ENCODE measurements around the gene SETD2. TPM values are rescaled to one million over a fixed set of nuclear protein-coding genes. Genes with fewer than 3 reads are reported as not detected.
"Not testable (repeated sequence)": the region's sequence is repeated elsewhere in the genome, so short reads cannot be mapped to it uniquely, and the experiment has no call there.

SETD2 gene
- total and polyA plus RNA-seq, 5 donors: 10.3 to 35.6 (median 32.0) TPM

DNA sequence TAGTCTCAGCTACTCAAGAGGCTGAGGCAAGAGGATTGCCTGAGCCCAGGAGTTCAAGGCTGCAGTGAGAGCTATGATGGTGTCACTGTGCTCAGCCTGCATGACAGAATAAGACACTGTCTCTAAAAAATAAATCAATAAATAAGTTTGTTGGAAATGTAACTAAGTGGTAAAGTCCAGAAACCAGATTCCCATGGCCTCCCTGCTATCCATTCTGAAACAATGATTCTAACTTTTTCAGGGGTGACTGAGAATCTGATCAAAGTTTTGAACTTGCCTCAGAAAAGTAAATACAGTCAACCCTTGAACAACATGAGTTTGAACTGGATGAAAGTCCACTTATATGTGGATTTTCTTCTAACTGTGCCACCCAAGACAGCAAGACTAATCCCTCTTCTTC lies 98.2 kb downstream of the SETD2 start:
- H3K4me1 ChIP-seq (ENCODE audit: control insufficient read depth, insufficient read depth, low read length): no peaks in the 10 kb centered on the region
- no peak overlapping the region for H3K4me3 ChIP-seq (ENCODE audit: low read length)
- no peaks in the 10 kb centered on the region for H3K27me3 ChIP-seq (ENCODE audit: control insufficient read depth, insufficient read depth)
- no peak for ATAC-seq
- H3K27ac ChIP-seq (ENCODE audit: low read length): no peak overlapping the region
- DNase-seq: no peak
- H3K9me3 ChIP-seq (ENCODE audit: control insufficient read depth, low read length): no peaks in the 10 kb centered on the region
- intact Hi-C loops (cut with DNase I): no loop called here

- intact Hi-C loops (cut with DNase I): no loop called here
- H3K9me3 ChIP-seq (ENCODE audit: control insufficient read depth, low read length): no peaks in the 10 kb centered on the region
- no peaks in the 10 kb centered on the region for H3K27me3 ChIP-seq (ENCODE audit: control insufficient read depth, insufficient read depth)
- no peaks in the 10 kb centered on the region for H3K4me1 ChIP-seq (ENCODE audit: control insufficient read depth, insufficient read depth, low read length)
- H3K4me3 ChIP-seq (ENCODE audit: low read length): no peak overlapping the region
- H3K27ac ChIP-seq (ENCODE audit: low read length): no peak overlapping the region
- ATAC-seq (no peak), DNase-seq (no peak)
- 92% methylated on average over 1 of the region's 1 CpG for WGBS
These were observed 98.9 kb downstream of the SETD2 start for GRCh38 chr3:47065058-47065457.

DNA sequence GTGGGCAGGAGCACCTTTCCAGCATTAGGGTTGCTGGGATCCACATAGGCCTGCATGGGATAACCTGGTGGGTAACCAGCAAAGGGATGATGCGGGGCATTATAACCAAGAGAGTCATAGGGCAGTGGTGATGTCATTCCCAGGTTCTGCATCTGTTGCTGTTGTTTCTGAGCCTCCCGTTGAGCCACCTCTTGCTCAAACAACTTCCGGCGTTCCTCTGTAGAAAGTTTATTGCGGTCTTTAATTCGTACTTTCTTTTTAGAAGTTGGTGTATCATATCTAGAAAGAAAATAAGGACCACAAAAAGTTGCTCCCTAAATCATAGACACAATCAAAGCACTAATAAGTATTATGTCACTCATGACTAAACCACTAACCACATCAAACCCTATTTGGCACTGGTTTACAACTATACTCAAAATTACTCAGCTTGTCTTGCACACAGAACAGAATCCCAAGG lies 106.7 kb downstream of the SETD2 start:
- intact Hi-C loops (cut with DNase I): no loop called here
- H3K27me3 ChIP-seq (ENCODE audit: control insufficient read depth, insufficient read depth): no peaks in the 10 kb centered on the region
- H3K27ac ChIP-seq (ENCODE audit: low read length): no peak overlapping the region
- no peaks in the 10 kb centered on the region for H3K4me1 ChIP-seq (ENCODE audit: control insufficient read depth, insufficient read depth, low read length)
- no peak for DNase-seq
- WGBS: 89% methylated on average over 6 of the region's 6 CpGs
- no peak for ATAC-seq
- H3K9me3 ChIP-seq (ENCODE audit: control insufficient read depth, low read length): no peaks in the 10 kb centered on the region
- H3K4me3 ChIP-seq (ENCODE audit: low read length): no peak overlapping the region

DNA sequence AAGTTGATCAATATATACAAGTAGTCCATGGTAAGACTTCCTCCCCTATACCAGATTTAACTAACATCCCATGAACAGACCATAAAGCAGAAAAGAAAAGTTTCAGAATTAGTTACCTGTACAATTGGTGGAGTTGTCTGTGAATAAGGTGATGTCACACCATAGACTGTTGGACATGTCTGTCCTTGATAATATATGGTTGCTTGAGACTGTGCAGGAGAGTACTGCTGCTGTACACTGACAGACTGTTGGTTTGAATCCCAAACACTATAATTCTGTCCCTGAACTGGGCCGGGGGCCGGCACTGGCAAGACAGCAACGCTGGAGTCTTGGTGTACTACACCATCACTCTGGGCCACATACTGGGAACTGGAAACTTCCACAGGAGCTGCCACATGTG lies 107.2 kb downstream of the SETD2 start:
- WGBS: 96% methylated on average over 3 of the region's 3 CpGs
- no peak for ATAC-seq
- Histone ChIP-seq H3K27ac (ENCODE audit: low read length) (no peak overlapping the region), H3K27me3 (ENCODE audit: control insufficient read depth, insufficient read depth) (no peaks in the 10 kb centered on the region), H3K9me3 (ENCODE audit: control insufficient read depth, low read length) (no peaks in the 10 kb centered on the region), H3K4me1 (ENCODE audit: control insufficient read depth, insufficient read depth, low read length) (no peaks in the 10 kb centered on the region), H3K4me3 (ENCODE audit: low read length) (no peak overlapping the region)
- no peak for DNase-seq
- intact Hi-C loops (cut with DNase I): no loop called here

GRCh38 chr3:47054412-47054811 lies 109.5 kb downstream of the SETD2 start:
- DNase-seq (no peak), ATAC-seq (no peak)
- H3K9me3 ChIP-seq (ENCODE audit: control insufficient read depth, low read length): no peaks in the 10 kb centered on the region
- no peak overlapping the region for H3K27ac ChIP-seq (ENCODE audit: low read length)
- H3K27me3 ChIP-seq (ENCODE audit: control insufficient read depth, insufficient read depth): no peaks in the 10 kb centered on the region
- no peak overlapping the region for H3K4me3 ChIP-seq (ENCODE audit: low read length)
- H3K4me1 ChIP-seq (ENCODE audit: control insufficient read depth, insufficient read depth, low read length): no peaks in the 10 kb centered on the region
- intact Hi-C loops (cut with DNase I): no loop called here

DNA sequence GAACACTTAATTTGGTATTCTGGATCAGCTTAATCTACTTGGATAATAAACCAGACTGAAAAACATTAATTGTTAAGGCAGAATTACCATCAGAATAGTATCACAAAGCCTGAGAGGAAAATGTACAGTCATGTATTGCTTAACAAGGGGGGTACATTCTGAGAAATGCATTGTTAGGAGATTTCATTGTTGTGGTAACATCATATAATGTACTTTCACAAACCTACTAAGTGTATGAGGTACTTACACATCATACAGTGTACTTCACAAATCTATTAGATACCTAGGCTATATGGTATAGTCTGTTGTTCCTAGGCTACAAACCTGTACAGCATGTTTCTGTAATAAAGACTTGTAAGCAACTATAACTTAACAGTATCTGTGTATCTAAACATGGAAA lies 116.2 kb downstream of the SETD2 start:
- ATAC-seq: no peak
- intact Hi-C loops (cut with DNase I): no loop called here

DNA sequence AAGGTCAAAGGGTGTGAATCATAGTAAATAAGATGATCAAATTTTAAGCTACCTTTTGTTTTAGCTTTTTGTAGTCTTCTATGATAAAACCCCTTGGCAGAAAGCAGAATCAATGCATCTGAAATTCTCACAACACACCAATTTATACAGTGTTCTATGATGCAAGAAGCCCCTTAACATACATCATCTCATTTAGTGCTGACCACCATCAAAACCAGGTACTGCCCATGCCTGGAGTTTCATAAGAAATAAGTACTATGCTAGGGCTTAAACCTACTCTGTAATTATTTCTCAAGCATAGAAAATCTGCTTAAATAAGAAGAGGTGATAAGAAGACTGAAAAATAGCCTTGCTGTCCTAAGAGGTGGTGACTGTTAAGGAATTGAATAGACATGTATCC lies 116.8 kb downstream of the SETD2 start:
- no peaks in the 10 kb centered on the region for H3K4me1 ChIP-seq (ENCODE audit: control insufficient read depth, insufficient read depth, low read length)
- no peak for ATAC-seq
- no peak overlapping the region for H3K27ac ChIP-seq (ENCODE audit: low read length)
- no peak for DNase-seq
- no peaks in the 10 kb centered on the region for H3K9me3 ChIP-seq (ENCODE audit: control insufficient read depth, low read length)
- no peak overlapping the region for H3K4me3 ChIP-seq (ENCODE audit: low read length)
- intact Hi-C loops (cut with DNase I): no loop called here
- no peaks in the 10 kb centered on the region for H3K27me3 ChIP-seq (ENCODE audit: control insufficient read depth, insufficient read depth)

More for the DNA sequence above, 116.2 kb downstream of the SETD2 start:
- Histone ChIP-seq H3K4me1 (ENCODE audit: control insufficient read depth, insufficient read depth, low read length) (no peaks in the 10 kb centered on the region), H3K27me3 (ENCODE audit: control insufficient read depth, insufficient read depth) (no peaks in the 10 kb centered on the region), H3K4me3 (ENCODE audit: low read length) (no peak overlapping the region), H3K9me3 (ENCODE audit: control insufficient read depth, low read length) (no peaks in the 10 kb centered on the region), H3K27ac (ENCODE audit: low read length) (no peak overlapping the region)
- no peak for DNase-seq

DNA sequence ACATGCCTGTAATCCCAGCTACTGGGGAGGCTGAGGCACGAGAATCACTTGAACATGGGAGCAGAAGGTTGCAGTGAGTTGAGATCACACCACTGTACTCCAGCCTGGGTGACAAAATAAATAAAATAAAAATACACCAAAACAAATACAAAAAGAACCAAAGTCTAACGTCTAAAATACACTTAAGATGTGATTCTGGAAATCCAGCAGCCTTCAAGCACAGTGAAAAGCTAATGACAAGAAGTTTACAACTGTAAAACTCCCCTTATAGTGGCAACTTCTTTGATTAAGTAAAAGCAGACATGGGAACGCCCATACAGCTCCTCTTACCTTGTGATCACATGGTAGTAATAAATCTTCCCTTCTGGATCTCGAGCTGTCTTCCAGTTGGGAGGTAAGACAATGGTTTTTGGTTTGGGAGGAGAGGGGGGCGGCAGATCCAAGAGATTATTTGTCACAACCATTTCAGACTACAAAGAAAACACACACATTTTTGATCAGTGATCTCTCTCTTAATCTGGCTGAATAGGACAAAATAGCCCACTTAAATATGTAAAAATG lies 121.6 kb downstream of the SETD2 start:
- no peak for ATAC-seq
- DNase-seq: no peak
- 84% methylated on average over 5 of the region's 5 CpGs for WGBS
- no peaks in the 10 kb centered on the region for H3K9me3 ChIP-seq (ENCODE audit: control insufficient read depth, low read length)
- H3K27me3 ChIP-seq (ENCODE audit: control insufficient read depth, insufficient read depth): no peaks in the 10 kb centered on the region
- H3K4me3 ChIP-seq (ENCODE audit: low read length): no peak overlapping the region
- no peak overlapping the region for H3K27ac ChIP-seq (ENCODE audit: low read length)
- no peaks in the 10 kb centered on the region for H3K4me1 ChIP-seq (ENCODE audit: control insufficient read depth, insufficient read depth, low read length)
- intact Hi-C loops (cut with DNase I): no loop called here

- DNase-seq (no peak), ATAC-seq (no peak)
- intact Hi-C loops (cut with DNase I): no loop called here
- Histone ChIP-seq H3K27me3 (ENCODE audit: control insufficient read depth, insufficient read depth) (no peaks in the 10 kb centered on the region), H3K4me3 (ENCODE audit: low read length) (no peak overlapping the region), H3K9me3 (ENCODE audit: control insufficient read depth, low read length) (no peaks in the 10 kb centered on the region), H3K27ac (ENCODE audit: low read length) (no peak overlapping the region), H3K4me1 (ENCODE audit: control insufficient read depth, insufficient read depth, low read length) (no peaks in the 10 kb centered on the region)
- 97% methylated on average over 3 of the region's 3 CpGs for WGBS
These were observed 122.8 kb downstream of the SETD2 start for GRCh38 chr3:47041114-47041513.

DNA sequence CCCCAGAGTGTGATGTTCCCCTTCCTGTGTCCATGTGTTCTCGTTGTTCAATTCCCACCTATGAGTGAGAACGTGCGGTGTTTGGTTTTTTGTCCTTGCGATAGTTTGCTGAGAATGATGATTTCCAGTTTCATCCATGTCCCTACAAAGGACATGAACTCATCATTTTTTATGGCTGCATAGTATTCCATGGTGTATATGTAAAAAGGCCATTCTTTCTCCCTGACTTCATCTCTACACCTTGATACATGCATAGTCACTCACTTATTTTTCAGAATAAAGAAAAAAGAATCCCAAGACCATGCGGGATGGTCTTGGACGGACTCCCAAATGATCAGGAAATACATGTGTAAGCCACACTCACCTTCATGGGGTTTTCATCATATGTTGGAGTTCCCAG lies 126.6 kb downstream of the SETD2 start:
- DNase-seq; H3K27me3 ChIP-seq (ENCODE audit: control insufficient read depth, insufficient read depth); H3K27ac ChIP-seq (ENCODE audit: low read length); H3K9me3 ChIP-seq (ENCODE audit: control insufficient read depth, low read length); intact Hi-C loops (cut with DNase I); H3K4me1 ChIP-seq (ENCODE audit: control insufficient read depth, insufficient read depth, low read length); ATAC-seq; H3K4me3 ChIP-seq (ENCODE audit: low read length): not testable (repeated sequence)
- WGBS: 79% methylated on average over 5 of the region's 6 CpGs

- WGBS: 62% methylated on average over 3 of the region's 3 CpGs
- DNase-seq (no peak), ATAC-seq (no peak)
- Histone ChIP-seq H3K4me1 (ENCODE audit: control insufficient read depth, insufficient read depth, low read length) (peaks cover 3% of the 10 kb centered on the region), H3K9me3 (ENCODE audit: control insufficient read depth, low read length) (no peaks in the 10 kb centered on the region), H3K27me3 (ENCODE audit: control insufficient read depth, insufficient read depth) (no peaks in the 10 kb centered on the region), H3K4me3 (ENCODE audit: low read length) (no peak overlapping the region), H3K27ac (ENCODE audit: low read length) (no peak overlapping the region)
- intact Hi-C loops (cut with DNase I): no loop called here
These were observed 127.8 kb downstream of the SETD2 start for GRCh38 chr3:47036145-47036544.

DNA sequence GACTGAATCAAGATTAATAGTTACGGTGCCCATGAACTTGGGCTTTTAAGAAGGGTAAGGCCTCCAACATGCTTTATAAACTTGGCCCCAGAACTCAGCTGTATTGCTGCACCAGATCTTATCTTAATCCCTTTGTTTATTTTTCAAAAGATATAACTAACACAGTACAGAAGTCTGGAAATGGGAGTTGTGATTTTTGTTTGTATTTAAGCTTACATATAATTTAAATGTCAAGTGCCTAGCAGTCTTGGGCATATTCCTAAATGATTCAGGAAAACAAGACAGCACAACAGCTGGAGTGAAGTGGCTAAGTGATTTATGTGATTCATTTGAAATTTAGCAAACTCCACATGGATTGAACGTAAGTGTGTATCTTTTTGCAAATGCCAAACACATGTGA lies 128.3 kb downstream of the SETD2 start:
- Histone ChIP-seq H3K4me3 (ENCODE audit: low read length) (no peak overlapping the region), H3K9me3 (ENCODE audit: control insufficient read depth, low read length) (no peaks in the 10 kb centered on the region), H3K27me3 (ENCODE audit: control insufficient read depth, insufficient read depth) (no peaks in the 10 kb centered on the region), H3K27ac (ENCODE audit: low read length) (no peak overlapping the region), H3K4me1 (ENCODE audit: control insufficient read depth, insufficient read depth, low read length) (peaks cover 3% of the 10 kb centered on the region)
- no peak for ATAC-seq
- WGBS: 84% methylated on average over 2 of the region's 2 CpGs
- no peak for DNase-seq
- intact Hi-C loops (cut with DNase I): no loop called here

Measured in right cardiac atrium (tissue), 5 donors.